ENCODE measurements around the gene GET4.

The GET4 gene

GRCh38 chr7:873367-874002 lies 2.9 kb upstream of the GET4 start:
- DNase-seq (ENCODE audit: extremely low read depth, low read depth), result peak; percentile 34
- TF ChIP-seq, protein P1, sequence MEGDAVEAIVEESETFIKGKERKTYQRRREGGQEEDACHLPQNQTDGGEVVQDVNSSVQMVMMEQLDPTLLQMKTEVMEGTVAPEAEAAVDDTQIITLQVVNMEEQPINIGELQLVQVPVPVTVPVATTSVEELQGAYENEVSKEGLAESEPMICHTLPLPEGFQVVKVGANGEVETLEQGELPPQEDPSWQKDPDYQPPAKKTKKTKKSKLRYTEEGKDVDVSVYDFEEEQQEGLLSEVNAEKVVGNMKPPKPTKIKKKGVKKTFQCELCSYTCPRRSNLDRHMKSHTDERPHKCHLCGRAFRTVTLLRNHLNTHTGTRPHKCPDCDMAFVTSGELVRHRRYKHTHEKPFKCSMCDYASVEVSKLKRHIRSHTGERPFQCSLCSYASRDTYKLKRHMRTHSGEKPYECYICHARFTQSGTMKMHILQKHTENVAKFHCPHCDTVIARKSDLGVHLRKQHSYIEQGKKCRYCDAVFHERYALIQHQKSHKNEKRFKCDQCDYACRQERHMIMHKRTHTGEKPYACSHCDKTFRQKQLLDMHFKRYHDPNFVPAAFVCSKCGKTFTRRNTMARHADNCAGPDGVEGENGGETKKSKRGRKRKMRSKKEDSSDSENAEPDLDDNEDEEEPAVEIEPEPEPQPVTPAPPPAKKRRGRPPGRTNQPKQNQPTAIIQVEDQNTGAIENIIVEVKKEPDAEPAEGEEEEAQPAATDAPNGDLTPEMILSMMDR (IDR thresholded peaks at IDR 0.05; ENCODE audit: low read depth, low read length), result peak; percentile 99

GRCh38 chr7:874031-874749 lies 2.2 kb upstream of the GET4 start:
- no peak for DNase-seq (ENCODE audit: extremely low read depth, low read depth)
- TF ChIP-seq, protein P1 (IDR thresholded peaks at IDR 0.05; ENCODE audit: low read depth, low read length), result no peak

DNA sequence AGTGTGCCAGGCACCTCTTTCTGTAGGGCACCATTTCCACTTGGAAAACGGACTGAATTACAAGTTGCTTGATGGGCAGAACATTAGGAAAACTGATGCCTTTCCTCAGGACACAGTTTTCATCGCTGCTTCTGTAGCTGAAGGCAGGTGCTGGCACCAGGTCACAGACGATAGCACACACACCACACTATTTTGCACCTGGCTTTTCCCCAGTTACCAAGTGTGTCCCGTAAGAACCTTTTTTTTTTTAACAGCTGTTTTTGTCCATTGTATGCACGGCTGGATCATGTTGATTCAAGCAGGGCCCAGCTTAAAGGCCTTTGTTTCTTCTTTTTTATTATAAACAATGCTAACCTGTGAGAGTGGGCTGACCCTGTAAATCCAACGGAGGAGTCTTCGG lies 1.3 kb upstream of the GET4 start:
- no peak for DNase-seq (ENCODE audit: extremely low read depth, low read depth)
- TF ChIP-seq, protein P1 (IDR thresholded peaks at IDR 0.05; ENCODE audit: low read depth, low read length), result no peak

DNA sequence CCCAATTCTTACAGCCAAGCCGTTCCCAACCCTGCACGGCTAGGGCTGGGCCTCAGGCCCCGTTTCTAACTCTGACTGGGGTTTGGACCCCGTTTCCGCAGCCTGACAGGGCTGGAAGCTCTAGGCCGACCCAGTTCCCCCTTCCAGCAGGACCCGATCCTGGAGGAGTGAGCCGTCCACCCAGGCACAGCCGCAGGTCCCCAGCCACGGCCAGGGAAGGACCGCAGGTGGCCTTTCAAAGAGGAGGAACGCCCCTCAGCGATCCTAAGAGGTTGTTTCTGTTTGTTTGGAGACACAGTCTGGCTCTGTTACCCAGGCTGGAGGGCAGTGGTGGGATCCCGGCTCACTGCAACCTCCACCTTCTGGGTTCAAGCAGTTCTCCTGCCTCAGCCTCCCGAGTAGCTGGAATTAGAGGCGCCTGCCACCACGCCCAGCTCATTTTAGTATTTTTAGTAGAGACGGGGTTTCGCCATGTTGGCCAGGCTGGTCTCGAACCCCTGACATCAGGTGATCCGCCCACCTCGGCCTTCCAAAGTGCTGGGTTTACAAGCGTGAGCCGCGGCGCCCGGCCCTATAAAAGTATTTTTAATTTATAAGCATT lies 778 bp upstream of the GET4 start:
- DNase-seq (ENCODE audit: extremely low read depth, low read depth), result no peak
- TF ChIP-seq, protein P1 (IDR thresholded peaks at IDR 0.05; ENCODE audit: low read depth, low read length), result no peak

- TF ChIP-seq, protein P1 (IDR thresholded peaks at IDR 0.05; ENCODE audit: low read depth, low read length), result no peak
- DNase-seq (ENCODE audit: extremely low read depth, low read depth), result no peak
These were observed 588 bp downstream of the GET4 start for GRCh38 chr7:876972-877311.

DNA sequence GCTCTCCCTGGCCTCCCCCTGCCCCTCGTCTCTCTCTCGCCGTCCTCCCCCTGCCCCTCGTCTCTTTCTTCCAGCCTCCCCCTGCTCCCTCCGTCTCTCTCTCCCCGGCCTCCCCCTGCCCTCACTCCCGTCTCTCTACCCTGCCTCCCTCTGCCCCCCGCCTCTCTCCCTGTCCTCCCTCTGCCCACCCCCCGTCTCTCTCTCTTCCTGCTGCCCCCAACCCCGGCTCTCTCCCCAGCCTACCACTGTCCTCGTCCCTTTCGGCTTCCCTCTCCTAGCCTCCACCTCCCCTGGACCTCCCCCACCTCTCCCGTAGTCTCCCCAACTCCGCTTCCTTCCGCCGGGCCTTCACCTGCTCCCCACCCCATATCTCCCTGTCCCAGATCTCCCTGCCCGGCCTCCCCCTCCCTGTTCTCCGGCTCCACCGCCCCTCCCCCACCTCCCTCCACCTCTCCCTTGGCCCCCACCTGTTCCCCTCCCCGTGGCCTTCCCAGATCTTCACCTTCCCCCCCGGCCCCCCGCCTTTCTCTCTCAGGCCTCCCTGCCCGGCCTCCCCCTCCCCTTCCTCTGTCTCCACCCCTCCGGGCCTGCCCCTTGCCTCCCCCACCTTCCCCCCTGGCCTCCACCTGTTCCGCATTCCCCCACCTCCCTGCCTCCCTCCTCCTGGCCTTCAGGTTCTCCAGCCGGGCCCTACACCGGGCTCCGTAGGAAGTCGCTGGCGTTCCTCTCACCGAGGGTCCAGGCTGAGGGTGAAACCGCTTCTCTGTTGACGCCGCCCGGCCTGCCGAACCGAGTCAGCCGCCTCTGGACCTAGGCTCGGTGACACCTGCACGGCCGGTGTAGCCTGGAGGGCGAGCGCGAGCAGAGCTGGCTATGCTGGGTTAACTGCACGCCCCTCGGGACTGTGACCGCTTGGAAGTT lies 1.2 kb downstream of the GET4 start:
- TF ChIP-seq, protein P1 (IDR thresholded peaks at IDR 0.05; ENCODE audit: low read depth, low read length), result no peak
- no peak for DNase-seq (ENCODE audit: extremely low read depth, low read depth)

Measured in AG09319 (cell line).